Astrocyte of the cerebellum (primary cell): Measurements from ENCODE around the gene PFKFB3.

Experiments used
- DNase-seq: peaks from one replicate; pipeline ENCODE4 v3.0.0-alpha.2; 2011; ENCODE audit warnings: low read depth
- H3K4me3 ChIP-seq: 2 replicates; pipeline ENCODE4 v1.5.1; 2011; ENCODE audit warnings: mild to moderate bottlenecking, low read depth, low read length, moderate library complexity
- CTCF ChIP-seq: IDR thresholded peaks from 2 replicates; pipeline ENCODE4 v1.5.1; 2012; ENCODE audit warnings: low read length, low read depth, moderate library complexity, mild to moderate bottlenecking; ENCODE audit errors: missing control alignments
- in situ Hi-C: cut with HindIII; loops from 2 replicates; pipeline ENCODE4 v1.10.0; 2017; ENCODE audit warnings: low sequenced_read_pairs

PFKFB3 gene

GRCh38 chr10:6221971-6222751 lies 19.4 kb downstream of the PFKFB3 start:
- H3K4me3 ChIP-seq = no peak overlapping the region
- TF ChIP-seq CTCF = no peak
- DNase-seq = no peak
- in situ Hi-C loops = no loop called here

GRCh38 chr10:6222755-6223154 lies 20.0 kb downstream of the PFKFB3 start:
- no peak for TF ChIP-seq CTCF
- no peak overlapping the region for H3K4me3 ChIP-seq
- DNase-seq = no peak
- in situ Hi-C loops = no loop called here

- no peak for DNase-seq
- TF ChIP-seq CTCF = no peak
- in situ Hi-C loops = no loop called here
- H3K4me3 ChIP-seq = no peak overlapping the region
These were observed 21.2 kb downstream of the PFKFB3 start for GRCh38 chr10:6223981-6224380.

GRCh38 chr10:6224781-6225180 lies 22.0 kb downstream of the PFKFB3 start:
- in situ Hi-C loops = no loop called here
- TF ChIP-seq CTCF = no peak
- H3K4me3 ChIP-seq = no peak overlapping the region

GRCh38 chr10:6225263-6225814 lies 22.6 kb downstream of the PFKFB3 start:
- TF ChIP-seq CTCF = no peak
- in situ Hi-C loops = no loop called here
- DNase-seq = no peak
- H3K4me3 ChIP-seq = no peak overlapping the region

More at GRCh38 chr10:6224781-6225180, 22.0 kb downstream of the PFKFB3 start:
- DNase-seq = no peak

GRCh38 chr10:6226216-6226615 lies 23.5 kb downstream of the PFKFB3 start:
- no peak overlapping the region for H3K4me3 ChIP-seq
- in situ Hi-C loops = no loop called here
- TF ChIP-seq CTCF = no peak
- no peak for DNase-seq
